Epithelial cell of prostate (primary cell): ENCODE data around the gene MET.

Experiments
- DNase-seq: peaks from one replicate; pipeline ENCODE4 v3.0.0-alpha.2; 2011; ENCODE audit warnings: low read depth, low spot score
- H3K27ac ChIP-seq: fragments of 450-650 bp; 2 replicates; pipeline ENCODE4 v1.5.1; 2017; ENCODE audit warnings: mild to moderate bottlenecking

MET gene

DNA sequence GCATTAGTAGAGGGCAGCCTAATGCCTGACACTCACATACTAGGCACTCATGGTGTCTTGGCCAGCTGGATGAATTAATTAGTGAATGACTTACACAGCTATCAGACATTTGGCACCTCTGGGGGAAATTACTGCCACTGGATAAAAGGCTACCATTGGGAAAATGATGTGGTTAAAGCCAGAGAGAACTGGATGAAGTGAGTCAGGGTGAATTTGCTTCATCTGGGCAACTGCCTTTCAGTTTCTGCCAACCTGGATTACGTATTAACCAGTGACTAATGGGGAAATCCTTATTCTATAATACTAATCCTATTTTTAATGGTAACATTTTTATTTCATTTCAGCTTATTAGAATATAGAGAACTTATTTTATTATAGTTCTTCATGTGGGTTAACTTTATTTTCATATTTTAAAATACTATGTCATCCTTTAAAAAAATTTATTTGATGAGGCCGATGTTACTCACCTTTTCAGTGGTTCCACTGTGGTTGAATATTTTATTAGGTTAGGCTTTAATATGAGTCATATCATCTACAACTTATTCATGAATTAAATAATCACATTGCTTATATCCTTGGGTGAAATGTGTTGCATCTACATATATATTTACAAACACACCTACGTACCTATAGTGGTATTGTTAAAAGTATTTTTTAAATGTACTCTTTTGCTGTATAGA, 104.8 kb downstream of the MET start:
- peak; percentile 84 for DNase-seq
- peak overlapping the region; percentile 80 for H3K27ac ChIP-seq

DNA sequence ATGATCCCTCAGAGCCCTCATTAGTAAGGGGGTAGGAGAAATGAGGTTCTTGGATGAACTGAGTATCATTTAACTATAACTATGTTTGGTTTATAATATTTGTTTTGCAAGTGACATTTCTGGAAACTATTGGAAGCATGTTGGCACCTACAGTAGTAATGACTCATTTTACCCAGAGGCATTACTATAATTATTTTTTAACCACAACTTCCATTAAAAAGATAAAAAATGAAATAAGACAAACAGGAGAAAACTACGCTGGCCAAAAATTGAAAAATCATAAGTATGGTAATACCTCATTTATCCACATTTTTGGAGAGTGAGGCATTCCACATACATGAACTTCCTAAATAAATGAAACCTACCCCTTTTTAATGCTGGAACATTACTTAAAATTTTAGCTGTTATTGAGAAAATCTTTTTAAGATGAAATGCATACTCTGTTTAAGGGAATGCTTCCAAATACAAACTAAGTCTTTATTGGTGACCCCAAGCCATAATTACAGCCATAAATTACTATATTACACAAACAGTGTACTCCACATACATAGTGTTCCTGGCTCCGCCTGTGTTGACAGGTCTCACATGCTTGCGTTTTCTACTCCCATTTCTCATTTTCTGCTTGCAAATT, 105.8 kb downstream of the MET start:
- peak overlapping the region; percentile 80 for H3K27ac ChIP-seq
- no peak for DNase-seq

DNA sequence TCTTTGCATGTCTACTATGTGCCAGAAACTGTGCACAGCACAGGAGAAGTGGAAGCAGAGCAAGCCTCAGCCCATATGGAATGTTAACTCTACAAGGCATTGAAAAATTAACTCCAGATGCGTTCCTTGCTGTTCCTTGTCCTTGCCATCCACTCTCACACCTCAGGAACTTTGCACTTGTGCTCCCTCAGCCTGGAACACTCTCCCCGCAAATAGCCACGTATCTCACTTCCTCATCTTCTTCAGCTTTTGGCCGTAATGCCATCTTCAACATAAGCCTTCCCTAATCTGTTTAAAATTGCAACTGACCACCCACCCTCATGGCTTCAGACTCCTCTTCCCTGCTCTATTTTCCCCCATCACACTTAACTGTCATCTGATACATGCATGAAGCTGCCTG, 107.2 kb downstream of the MET start:
- no peak for DNase-seq
- H3K27ac ChIP-seq: peak overlapping the region; percentile 54

DNA sequence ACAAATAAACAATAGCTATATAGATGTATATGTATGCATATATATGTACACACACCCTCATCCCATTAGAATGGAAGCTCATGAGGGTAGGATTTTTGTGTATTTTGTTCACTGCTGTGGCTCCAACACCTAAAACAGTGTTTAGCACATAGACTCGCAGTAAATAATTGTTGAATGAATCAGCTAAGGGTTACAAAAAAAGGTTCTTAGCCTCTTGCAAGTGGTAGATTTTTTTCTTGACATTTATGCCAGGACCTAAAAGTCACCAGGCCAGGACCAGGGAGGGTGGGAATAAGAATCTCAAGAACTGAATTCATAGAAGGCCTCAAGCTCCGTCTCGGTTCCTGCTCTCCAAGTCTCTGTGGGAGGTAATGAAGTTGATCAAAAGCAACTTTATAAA, 107.9 kb downstream of the MET start:
- DNase-seq: no peak
- peak overlapping the region; percentile 54 for H3K27ac ChIP-seq

DNA sequence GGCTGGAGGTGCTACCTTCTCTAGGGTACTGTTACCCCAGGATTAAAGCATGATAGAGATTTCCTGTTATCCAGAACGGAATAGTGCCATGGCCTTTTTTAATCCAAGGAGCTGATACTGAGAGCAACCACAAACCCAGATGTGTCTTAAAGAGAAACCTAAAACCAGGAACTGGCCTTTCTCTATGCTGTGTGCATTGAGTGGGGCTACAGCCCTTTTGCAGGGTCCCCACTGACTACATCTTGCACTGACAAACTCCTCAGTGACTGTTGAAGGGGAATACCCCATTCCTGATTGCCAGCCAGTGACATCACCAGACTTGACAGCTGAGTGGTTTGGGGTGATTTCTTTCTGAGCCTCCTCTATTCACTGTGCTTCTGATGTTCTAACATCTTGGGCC, 108.5 kb downstream of the MET start:
- peak overlapping the region; percentile 54 for H3K27ac ChIP-seq
- no peak for DNase-seq

DNA sequence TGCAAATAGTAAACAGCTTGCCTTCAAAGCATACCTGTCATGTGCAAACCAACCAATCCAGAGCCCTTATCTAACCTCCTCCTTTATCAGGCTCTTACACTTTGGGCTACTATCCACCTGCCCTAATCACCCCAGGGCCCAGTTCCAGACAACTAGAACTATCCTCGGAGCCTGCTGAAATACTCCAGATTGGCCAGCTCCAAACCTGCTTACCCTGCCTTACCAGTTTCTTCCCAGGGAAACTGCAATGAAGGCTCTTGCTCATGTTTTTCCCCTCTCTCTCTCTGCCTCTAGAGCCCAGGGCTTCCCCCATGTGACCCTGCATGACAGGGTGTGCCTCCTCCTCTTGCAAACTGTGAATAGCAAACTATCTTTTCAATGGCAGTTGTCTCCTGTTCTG, 109.0 kb downstream of the MET start:
- DNase-seq: peak; percentile 85
- peak overlapping the region; percentile 54 for H3K27ac ChIP-seq

DNA sequence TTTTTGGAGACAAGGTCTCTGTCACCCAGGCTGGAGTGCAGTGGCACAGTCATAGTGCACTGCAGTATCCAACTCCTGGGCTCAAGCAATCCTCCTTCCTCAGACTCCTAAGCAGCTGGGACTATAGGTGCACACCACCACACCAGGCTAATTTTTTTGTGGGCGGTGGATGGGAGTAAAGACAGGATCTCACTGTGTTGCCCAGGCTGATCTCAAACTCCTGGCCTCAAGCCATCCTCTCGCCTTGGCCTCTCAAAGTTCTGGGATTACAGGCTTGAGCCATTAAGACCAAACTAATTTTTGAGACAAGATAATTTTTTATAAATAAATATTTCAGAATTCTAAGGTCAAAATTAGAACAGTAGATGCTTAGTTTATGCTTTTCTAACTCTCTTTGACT, 109.6 kb downstream of the MET start:
- H3K27ac ChIP-seq: peak overlapping the region; percentile 54

DNA sequence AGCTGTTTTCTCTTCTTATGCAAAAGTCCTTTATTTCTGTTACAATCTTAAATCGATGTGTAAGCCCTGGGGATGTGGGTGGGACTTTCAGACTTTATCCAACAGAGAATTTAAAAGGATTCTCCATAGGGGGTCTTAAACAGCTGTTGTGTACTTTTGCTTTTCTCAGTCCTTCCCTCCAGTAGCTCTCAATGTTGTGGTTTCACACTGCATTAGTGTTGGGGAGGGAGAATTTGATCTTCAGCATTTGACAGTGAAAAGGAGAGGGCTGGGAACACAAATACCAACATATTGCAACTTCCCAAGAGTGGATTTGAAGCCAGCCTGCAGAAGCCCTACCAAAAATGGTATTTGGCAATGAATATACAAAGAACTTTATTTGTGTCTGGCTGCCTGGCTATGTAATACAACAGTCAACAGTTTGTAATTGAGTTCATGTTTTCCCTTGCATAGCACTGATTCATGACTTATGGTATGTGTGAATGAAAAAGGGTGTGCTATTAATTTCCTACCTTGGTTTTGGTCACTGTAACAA, 110.2 kb downstream of the MET start:
- DNase-seq: peak; percentile 75
- peak overlapping the region; percentile 54 for H3K27ac ChIP-seq

More for the DNA sequence above, 109.6 kb downstream of the MET start:
- DNase-seq: no peak

DNA sequence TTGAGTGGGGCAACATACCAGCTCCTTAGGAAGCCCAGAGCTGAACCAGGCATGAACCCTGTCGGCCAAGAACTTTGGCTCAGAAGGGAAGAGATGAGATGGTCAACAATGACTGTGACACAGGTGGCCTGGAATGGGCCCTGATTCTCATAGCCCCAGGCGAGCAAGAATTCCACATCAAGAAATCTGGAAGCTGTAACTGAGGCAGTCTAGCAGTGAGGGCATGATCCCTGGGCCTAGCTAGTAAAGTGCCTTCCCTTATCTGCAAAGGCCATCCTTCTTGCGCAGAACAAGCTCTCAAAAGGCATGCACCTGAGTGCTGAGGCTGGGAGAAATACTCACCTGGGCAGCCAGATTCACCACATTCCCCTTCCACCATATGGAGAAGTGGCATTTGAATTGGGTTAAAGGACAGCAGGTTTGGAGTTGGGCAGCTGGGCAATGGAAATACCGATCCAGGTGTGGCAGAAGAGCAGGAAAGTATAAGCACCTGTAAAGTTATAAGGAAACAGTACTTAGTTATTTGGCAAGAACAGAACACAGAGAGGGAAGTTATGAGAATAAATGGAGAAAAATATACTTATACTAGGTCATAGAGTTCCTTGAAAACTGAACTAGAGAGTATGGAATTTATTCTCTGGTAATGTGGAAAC, 111.8 kb downstream of the MET start:
- no peak for DNase-seq

DNA sequence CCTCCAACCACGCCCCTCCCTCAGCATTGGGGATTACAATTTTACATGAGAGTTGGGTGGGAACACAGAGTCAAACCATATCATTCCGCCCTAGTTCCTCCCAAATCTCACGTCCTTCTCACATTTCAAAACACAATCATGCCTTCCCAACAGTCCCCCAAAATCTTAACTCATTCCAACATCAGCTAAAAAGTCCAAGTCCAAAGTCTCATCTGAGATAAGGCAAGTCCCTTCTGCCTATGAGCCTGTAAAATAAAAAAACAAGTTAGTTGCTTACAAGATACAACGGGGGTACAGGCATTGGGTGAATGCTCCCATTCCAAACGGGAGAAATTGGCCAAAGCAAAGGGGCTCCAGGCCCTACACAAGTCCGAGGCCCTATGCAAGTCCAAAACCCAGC, 112.7 kb downstream of the MET start:
- H3K27ac ChIP-seq: no peak overlapping the region
- DNase-seq: no peak

More for the DNA sequence above, 111.8 kb downstream of the MET start:
- no peak overlapping the region for H3K27ac ChIP-seq

DNA sequence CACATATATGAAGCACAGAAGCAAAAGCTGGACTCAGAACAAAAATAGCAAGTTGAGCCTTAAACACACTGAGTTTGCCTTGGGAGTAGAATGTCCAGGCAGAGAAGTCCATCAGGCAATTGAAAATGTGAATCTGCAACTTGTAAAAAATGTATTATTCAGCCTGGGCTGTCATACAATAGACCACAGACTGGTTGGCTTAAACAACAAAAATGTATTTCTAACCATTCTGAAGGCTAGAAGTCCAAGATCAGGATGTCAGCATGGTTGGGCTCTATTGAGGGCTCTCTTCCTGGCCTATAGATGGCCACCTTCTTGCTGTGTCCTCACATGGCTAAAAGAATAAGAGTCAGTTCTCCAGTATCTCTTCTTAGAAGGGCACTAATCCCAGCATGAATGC, 113.8 kb downstream of the MET start:
- DNase-seq: no peak
- H3K27ac ChIP-seq: peak overlapping the region; percentile 5

DNA sequence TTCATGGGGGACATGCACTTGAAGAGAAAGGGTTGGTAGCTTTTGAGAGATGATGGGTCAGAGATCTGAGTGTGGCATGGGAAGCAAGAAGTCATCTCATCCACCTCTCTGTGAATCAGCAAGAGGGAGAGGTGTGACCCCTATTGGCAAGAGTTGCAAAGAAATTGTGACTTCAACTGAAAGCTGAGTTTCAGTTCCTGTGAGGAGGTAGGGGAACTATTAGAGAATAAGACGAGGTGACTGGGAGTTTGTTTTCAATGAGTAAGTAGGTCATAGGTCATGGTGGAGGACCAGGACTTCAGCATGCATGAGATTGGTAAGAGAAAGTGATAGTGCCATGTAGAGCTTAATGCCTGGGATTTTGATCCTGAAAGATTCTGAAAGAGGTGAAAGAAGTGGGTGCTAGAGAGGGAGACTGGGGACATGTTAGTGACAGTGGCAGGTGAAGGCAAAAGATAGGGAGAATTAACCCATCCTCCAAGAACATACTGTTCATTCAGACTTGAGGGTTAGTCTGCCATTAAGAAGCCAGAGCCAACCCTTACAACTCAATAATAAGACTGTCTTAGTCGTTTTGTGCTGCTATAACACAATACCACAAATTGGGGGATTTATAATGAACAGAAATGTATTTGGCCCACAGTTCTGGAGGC, 114.9 kb downstream of the MET start:
- no peak for DNase-seq

DNA sequence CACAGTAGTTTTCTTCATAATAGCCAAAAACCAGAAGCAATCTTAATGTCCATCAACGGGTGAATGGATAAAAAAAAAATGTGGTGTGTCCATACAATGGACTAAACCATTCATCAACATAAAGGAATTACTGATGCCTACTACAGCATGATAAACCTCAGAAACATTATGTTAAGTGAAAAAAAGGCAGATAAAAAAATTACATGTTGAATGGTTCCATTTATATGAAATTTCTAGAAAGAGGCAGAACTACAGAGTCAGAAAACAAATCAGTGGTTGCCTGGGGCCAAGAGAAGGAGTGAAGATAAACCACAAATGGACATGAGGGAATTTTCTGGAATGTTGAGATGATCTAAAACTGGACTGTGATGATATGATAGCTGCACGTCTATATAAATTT, 115.9 kb downstream of the MET start:
- no peak for DNase-seq
- no peak overlapping the region for H3K27ac ChIP-seq

More for the DNA sequence above, 114.9 kb downstream of the MET start:
- H3K27ac ChIP-seq: no peak overlapping the region

DNA sequence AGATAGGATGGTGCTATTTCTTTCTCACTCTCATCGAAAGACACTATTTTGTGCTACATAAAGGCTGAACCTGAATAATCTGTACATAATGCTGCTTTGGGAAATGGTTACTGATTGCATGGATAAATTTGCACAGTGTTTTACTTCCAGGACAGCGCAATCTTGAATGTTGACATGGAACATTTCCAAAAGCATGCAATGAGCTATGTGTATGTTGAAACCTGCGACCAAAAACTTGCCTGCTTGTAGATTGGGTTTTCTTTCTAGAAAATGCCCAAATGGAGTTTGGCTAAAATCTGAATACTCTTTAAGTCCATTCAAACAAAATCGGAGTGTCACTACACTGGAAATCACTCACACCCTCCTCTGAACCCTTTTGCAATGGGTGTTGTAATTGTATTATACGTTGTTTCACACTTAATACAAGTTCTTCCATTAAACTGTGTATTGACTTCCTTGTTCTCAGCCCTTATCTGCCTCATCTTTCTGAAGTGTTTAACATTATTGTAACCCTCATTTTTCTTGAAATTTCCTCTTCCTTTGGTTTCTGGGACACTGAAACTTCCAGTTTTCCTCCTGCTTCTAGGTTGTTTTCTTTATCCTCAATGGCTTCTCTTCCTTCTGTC, 116.7 kb downstream of the MET start:
- peak overlapping the region; percentile 3 for H3K27ac ChIP-seq
- no peak for DNase-seq

DNA sequence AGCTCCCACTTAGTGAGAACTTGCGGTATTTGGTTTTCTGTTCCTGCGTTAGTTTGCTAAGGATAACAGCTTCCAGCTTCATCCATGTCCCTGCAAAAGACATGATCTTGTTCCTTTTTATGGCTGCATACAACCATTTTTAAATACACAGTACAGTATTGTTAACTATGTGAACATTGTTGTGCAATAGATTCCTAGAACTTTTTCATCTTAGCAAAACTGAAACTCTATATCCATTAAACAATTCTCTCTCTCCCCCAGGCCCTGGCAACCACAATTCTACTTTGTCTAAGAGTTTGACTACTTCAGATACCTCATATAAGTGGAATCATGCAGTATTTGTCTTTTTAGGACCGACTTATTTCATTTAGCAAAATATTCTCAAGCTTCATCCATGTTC, 118.0 kb downstream of the MET start:
- no peak for DNase-seq
- H3K27ac ChIP-seq: no peak overlapping the region

DNA sequence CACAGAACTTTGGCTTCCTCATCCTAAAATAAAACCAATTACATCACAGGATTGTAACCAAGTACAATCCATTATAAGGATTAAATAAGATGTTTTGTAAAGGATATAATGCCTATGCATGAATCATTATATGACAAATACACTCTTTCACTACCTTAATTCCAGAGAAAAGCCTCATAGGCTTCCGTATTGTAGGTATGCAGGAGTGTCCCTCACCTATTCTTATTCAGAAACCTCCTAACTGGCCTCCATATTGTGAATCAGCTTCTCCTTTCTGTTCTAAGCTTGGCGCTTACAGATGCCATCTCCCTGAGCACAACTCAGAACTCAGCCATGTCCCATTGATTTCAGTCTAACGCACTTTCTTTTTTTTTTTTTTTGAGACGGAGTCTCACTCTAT, 120.8 kb downstream of the MET start:
- no peak for DNase-seq

DNA sequence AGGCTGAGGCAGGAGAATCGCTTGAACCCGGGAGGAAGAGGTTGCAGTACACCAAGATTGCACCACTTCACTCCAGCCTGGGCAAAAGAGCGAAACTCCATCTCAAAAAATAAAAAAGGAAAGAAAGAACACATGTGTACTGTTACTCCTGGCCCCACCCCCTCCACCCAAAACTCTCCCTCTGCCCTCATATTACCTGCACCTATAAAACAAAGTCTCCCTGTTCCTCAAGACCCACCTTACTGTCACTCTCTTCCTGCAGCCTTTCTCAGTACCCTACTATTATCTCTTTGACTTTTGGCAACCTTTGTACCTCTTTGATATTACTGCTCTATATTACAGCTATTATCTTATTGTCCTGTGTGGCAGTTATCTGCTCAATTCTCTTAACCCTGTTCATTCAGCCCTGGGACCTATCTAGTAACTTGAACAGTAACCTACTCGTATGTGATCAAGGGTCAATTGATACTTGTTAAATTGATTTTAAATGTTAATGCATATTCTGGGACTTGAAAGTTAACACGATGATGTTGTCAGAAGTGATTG, 121.9 kb downstream of the MET start:
- no peak for DNase-seq
- peak overlapping the region; percentile 64 for H3K27ac ChIP-seq

More for the DNA sequence above, 120.8 kb downstream of the MET start:
- H3K27ac ChIP-seq: peak overlapping the region; percentile 64

DNA sequence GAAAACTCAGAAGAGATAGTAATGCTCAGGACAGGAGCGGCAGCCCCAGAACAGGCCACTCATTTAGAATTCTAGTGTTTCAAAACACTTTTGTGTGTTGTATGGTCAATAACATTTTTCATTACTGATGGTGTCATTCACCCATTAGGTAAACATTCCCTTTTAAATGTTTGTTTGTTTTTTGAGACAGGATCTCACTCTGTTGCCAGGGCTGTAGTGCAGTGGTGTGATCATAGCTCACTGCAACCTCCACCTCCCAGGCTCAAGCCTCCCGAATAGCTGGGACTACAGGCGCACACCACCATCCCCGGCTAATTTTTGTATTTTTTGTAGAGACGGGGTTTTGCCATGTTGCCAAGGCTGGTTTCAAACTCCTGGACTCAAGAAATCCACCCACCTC, 124.5 kb downstream of the MET start:
- no peak for DNase-seq
- H3K27ac ChIP-seq: peak overlapping the region; percentile 54

DNA sequence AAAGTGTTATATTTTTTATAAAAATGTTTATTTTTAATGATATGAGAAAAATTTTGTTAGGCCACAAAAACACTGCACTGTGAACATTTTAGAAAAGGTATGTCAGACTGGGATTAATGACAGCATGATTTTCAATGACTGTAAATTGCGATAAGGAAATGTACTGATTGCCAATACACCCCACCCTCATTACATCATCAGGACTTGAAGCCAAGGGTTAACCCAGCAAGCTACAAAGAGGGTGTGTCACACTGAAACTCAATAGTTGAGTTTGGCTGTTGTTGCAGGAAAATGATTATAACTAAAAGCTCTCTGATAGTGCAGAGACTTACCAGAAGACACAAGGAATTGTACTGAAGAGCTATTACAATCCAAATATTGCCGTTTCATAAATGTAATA, 125.6 kb downstream of the MET start:
- H3K27ac ChIP-seq: peak overlapping the region; percentile 54
- DNase-seq: peak; percentile 77

DNA sequence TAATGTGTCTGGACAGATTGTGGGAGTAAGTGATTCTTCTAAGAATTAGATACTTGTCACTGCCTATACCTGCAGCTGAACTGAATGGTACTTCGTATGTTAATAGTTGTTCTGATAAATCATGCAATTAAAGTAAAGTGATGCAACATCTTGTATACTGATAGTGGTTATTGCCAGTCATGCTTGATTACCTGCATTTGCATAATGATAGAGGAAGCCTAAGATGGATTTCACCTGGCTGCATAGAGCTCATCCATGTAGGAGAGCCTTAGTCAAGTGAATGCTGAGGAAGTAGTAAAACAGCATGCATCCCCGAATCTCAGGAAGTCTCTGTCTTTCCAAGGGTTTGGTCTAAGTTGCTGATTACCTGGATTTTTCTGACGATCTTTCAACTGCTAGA, 126.2 kb downstream of the MET start:
- H3K27ac ChIP-seq: peak overlapping the region; percentile 54
- no peak for DNase-seq
